B cell (primary cell): ENCODE results near the gene LACTB. TPM values are rescaled to one million over a fixed set of nuclear protein-coding genes. Genes with fewer than 3 reads are reported as not detected.

ENCODE experiments used
- ATAC-seq: fragments of 200-7000 bp; cut with Tn5 transposase; one replicate; pipeline ENCODE4 v1.10.0; 2021; ENCODE audit warnings: low read depth, mild to moderate bottlenecking, moderate number of reproducible peaks, moderate library complexity
- CTCF ChIA-PET: fragments of 350-600 bp; sonication (Branson Sonifier 250); formaldehyde crosslinking; loops from one replicate; lab custom pipeline; 2021; ENCODE audit warnings: antibody characterized with exemption, inconsistent platforms; lab: Charles Lee
- POLR2A ChIA-PET: fragments of 350-600 bp; sonication (Branson Sonifier 250); formaldehyde crosslinking; loops from one replicate; lab custom pipeline; 2021; ENCODE audit warnings: antibody characterized with exemption; lab: Charles Lee
- DNase-seq: peaks from one replicate; pipeline ENCODE4 v3.0.0; 2013
- H2AFZ ChIP-seq: 2 replicates; pipeline ENCODE4 v1.6.1; 2012; ENCODE audit warnings: mild to moderate bottlenecking, low read depth, low read length; ENCODE audit not compliant: insufficient read depth, poor library complexity, severe bottlenecking
- H3K27ac ChIP-seq, 2 donors: 1 replicate in 1 of 2; 2 replicates in 1 of 2; pipeline ENCODE4 v1.5.1; 2012 to 2013; ENCODE audit warnings: low read length in 2 of 2, mild to moderate bottlenecking in 2 of 2, moderate library complexity in 1 of 2
- H3K27me3 ChIP-seq, 4 experiments: fragments of 200-600 bp in 1 of 4; sonication (generic) in 1 of 4; replicated peaks in 1 of 4; 1 replicate in 2 of 4; 2 replicates in 2 of 4; pipeline versions ENCODE4 v1.6.1 to v1.7.0; 2013 to 2016; ENCODE audit warnings: low read length in 3 of 4, mild to moderate bottlenecking in 2 of 4, mixed read lengths in 1 of 4, moderate library complexity in 1 of 4; ENCODE audit not compliant: insufficient read depth in 4 of 4, control insufficient read depth in 3 of 4; ENCODE audit errors: control extremely low read depth in 1 of 4
- H3K36me3 ChIP-seq, 2 experiments: replicated peaks in 1 of 2; 1 replicate in 1 of 2; 2 replicates in 1 of 2; pipeline versions ENCODE4 v1.6.1 to v1.7.1; 2013; ENCODE audit warnings: low read length in 1 of 2; ENCODE audit not compliant: insufficient read depth in 2 of 2, control insufficient read depth in 1 of 2; ENCODE audit errors: control extremely low read depth in 1 of 2, extremely low read depth in 1 of 2
- H3K4me1 ChIP-seq, 2 donors: fragments of 200-600 bp in 1 of 2; sonication (generic) in 1 of 2; 1 replicate in 1 of 2; 2 replicates in 1 of 2; pipeline versions ENCODE4 v1.5.1 to v1.6.1; 2013 to 2017; ENCODE audit warnings: low read length in 2 of 2; ENCODE audit not compliant: control insufficient read depth in 2 of 2, insufficient read depth in 2 of 2
- H3K4me2 ChIP-seq: replicated peaks from 2 replicates; pipeline ENCODE3; 2012; ENCODE audit warnings: mild to moderate bottlenecking, low read depth, low read length; ENCODE audit not compliant: poor library complexity, severe bottlenecking
- H3K4me3 ChIP-seq, 5 experiments: fragments of 200-600 bp in 1 of 5; sonication (generic) in 1 of 5; 1 replicate in 3 of 5; 2 replicates in 2 of 5; pipeline versions ENCODE4 v1.5.1 to v1.7.0; 2011 to 2016; ENCODE audit warnings: low read length in 4 of 5, mild to moderate bottlenecking in 4 of 5, low read depth in 2 of 5, control low read depth in 1 of 5, moderate library complexity in 1 of 5; ENCODE audit not compliant: insufficient read depth in 1 of 5; ENCODE audit errors: control extremely low read depth in 1 of 5, extremely low read depth in 1 of 5
- H3K79me2 ChIP-seq: fragments of 200-600 bp; sonication (generic); one replicate; pipeline ENCODE4 v1.6.0; 2016; ENCODE audit warnings: low read length; ENCODE audit not compliant: control insufficient read depth, insufficient read depth
- H3K9ac ChIP-seq: fragments of 200-600 bp; sonication (generic); 2 replicates; pipeline ENCODE4 v1.6.1; 2017; ENCODE audit warnings: mild to moderate bottlenecking, low read length, moderate library complexity
- H3K9me3 ChIP-seq, 3 donors: one replicate each; pipeline versions ENCODE4 v1.6.1 to v1.7.1; 2013; ENCODE audit warnings: low read length in 2 of 3; ENCODE audit not compliant: control insufficient read depth in 2 of 3, insufficient read depth in 1 of 3; ENCODE audit errors: control extremely low read depth in 1 of 3
- H4K20me1 ChIP-seq: 2 replicates; pipeline ENCODE4 v1.6.0; 2012; ENCODE audit warnings: mild to moderate bottlenecking, low read length; ENCODE audit not compliant: insufficient read depth, control insufficient read depth, poor library complexity, severe bottlenecking
- H3K27ac Mint-ChIP-seq: one replicate; pipeline ENCODE4 v1.8.0; 2021; ENCODE audit warnings: mixed read lengths
- H3K27me3 Mint-ChIP-seq: one replicate; pipeline ENCODE4 v1.8.0; 2021; ENCODE audit warnings: mixed read lengths
- H3K4me1 Mint-ChIP-seq: one replicate; pipeline ENCODE4 v1.8.0; 2021; ENCODE audit warnings: mixed read lengths
- H3K4me3 Mint-ChIP-seq: one replicate; pipeline ENCODE4 v1.8.0; 2021; ENCODE audit warnings: mixed read lengths
- H3K9me3 Mint-ChIP-seq: one replicate; pipeline ENCODE4 v1.8.0; 2022; ENCODE audit warnings: mixed read lengths; ENCODE audit not compliant: insufficient read depth
- CTCF ChIP-seq: fragments of 200-600 bp; IDR thresholded peaks from one replicate; pipeline ENCODE4 v1.8.0; 2022; ENCODE audit warnings: antibody characterized with exemption, mild to moderate bottlenecking
- EZH2 ChIP-seq: IDR thresholded peaks from 2 replicates; pipeline ENCODE4 v1.6.1; 2012; ENCODE audit warnings: borderline replicate concordance, low read depth, mild to moderate bottlenecking, moderate library complexity, low read length; ENCODE audit not compliant: insufficient read depth, poor library complexity, severe bottlenecking
- WGBS: methylation state at CpG from one replicate; pipeline ENCODE4 v1.1.5; 2013; ENCODE audit warnings: missing lambda C conversion rate; ENCODE audit not compliant: insufficient coverage; 5-methylcytosine and 5-hydroxymethylcytosine counted together
- intact Hi-C: fragments of 100-400 bp; cut with micrococcal nuclease; formaldehyde crosslinking; loops from one replicate; pipeline ENCODE4 v1.10.0; 2022
- polyA plus RNA-seq: library from polyadenylated mRNA; depleted of rRNA; stranded (reverse); fragments of >200 nt; gene quantifications from 2 replicates; pipeline ENCODE4 v1.2.3, GENCODE V29; 2012
- total RNA-seq, 2 donors: library from RNA; stranded (reverse); fragments of 120-200 nt in 1 of 2; gene quantifications; 1 replicate in 1 of 2; 2 replicates in 1 of 2; pipeline versions ENCODE4 v1.2.3 to v1.2.4, GENCODE V29; 2013 to 2022

Gene LACTB
- total and polyA plus RNA-seq, 2 donors (not counting 1 experiment from before 2014, with no cell fraction given): 5.0 to 20.0 TPM

GRCh38 chr15:63163217-63163616 lies 41.6 kb downstream of the LACTB start:
- no peak overlapping the region for H3K9ac ChIP-seq
- no peak overlapping the region for H3K4me3 Mint-ChIP-seq
- DNase-seq: no peak
- no peaks in the 10 kb centered on the region for H3K9me3 Mint-ChIP-seq
- no peaks in the 10 kb centered on the region for H4K20me1 ChIP-seq
- peaks cover 10% of the 10 kb centered on the region for H3K79me2 ChIP-seq
- no peak overlapping the region for H3K27ac Mint-ChIP-seq
- 85% methylated on average over 2 of the region's 4 CpGs for WGBS
- TF ChIP-seq EZH2 (no peak), CTCF (no peak)
- ChIA-PET POLR2A (no interaction called here), CTCF (no interaction called here)
- H3K4me1 ChIP-seq: peaks cover 4 to 17% of the 10 kb centered on the region in 2 donors
- no peaks in the 10 kb centered on the region for H3K27me3 Mint-ChIP-seq
- no peaks in the 10 kb centered on the region for H3K27me3 ChIP-seq
- H3K9me3 ChIP-seq: no peaks in the 10 kb centered on the region
- H2AFZ ChIP-seq: no peak overlapping the region
- H3K4me2 ChIP-seq: no peak overlapping the region
- intact Hi-C loops: no loop called here
- H3K27ac ChIP-seq: no peak overlapping the region
- no peaks in the 10 kb centered on the region for H3K36me3 ChIP-seq
- peaks cover 13% of the 10 kb centered on the region for H3K4me1 Mint-ChIP-seq
- no peak for ATAC-seq
- H3K4me3 ChIP-seq: no peak overlapping the region

GRCh38 chr15:63165166-63165859 lies 43.7 kb downstream of the LACTB start:
- ATAC-seq (no peak), DNase-seq (no peak)
- no peak overlapping the region for H3K4me3 Mint-ChIP-seq
- H3K9ac ChIP-seq: no peak overlapping the region
- TF ChIP-seq EZH2 (no peak), CTCF (no peak)
- ChIA-PET POLR2A (no interaction called here), CTCF (interaction anchor here (0.7 to 1.7 kb wide), 4 partner anchors 63 to 236 kb away, joined by 3 to 4 read pairs (median 4); no protein-coding TSS in a partner anchor)
- H3K27me3 Mint-ChIP-seq: no peaks in the 10 kb centered on the region
- peaks cover 11% of the 10 kb centered on the region for H3K4me1 Mint-ChIP-seq
- H3K4me1 ChIP-seq: peaks cover 3 to 14% of the 10 kb centered on the region in 2 donors
- H3K79me2 ChIP-seq: no peaks in the 10 kb centered on the region
- H3K36me3 ChIP-seq: no peaks in the 10 kb centered on the region
- WGBS: 100% methylated on average over 2 of the region's 6 CpGs
- H3K9me3 ChIP-seq: no peaks in the 10 kb centered on the region
- H4K20me1 ChIP-seq: no peaks in the 10 kb centered on the region
- H2AFZ ChIP-seq: no peak overlapping the region
- H3K9me3 Mint-ChIP-seq: no peaks in the 10 kb centered on the region
- H3K27me3 ChIP-seq: no peaks in the 10 kb centered on the region
- no peak overlapping the region for H3K27ac Mint-ChIP-seq
- intact Hi-C loops: no loop called here
- H3K4me3 ChIP-seq: no peak overlapping the region
- no peak overlapping the region for H3K4me2 ChIP-seq
- H3K27ac ChIP-seq: no peak overlapping the region
